ENCODE measurements around the gene PARD3.

Gene PARD3

GRCh38 chr10:34690383-34691049 lies 124.6 kb downstream of the PARD3 start:
- WGBS, 2 experiments (ENCODE audit: insufficient coverage in 2 of 2), result 91 to 95% methylated on average over 10 to 12 of the region's 13 CpGs
- no peaks in the 10 kb centered on the region for H3K36me3 ChIP-seq (ENCODE audit: control insufficient read depth, insufficient read depth, low read length)

DNA sequence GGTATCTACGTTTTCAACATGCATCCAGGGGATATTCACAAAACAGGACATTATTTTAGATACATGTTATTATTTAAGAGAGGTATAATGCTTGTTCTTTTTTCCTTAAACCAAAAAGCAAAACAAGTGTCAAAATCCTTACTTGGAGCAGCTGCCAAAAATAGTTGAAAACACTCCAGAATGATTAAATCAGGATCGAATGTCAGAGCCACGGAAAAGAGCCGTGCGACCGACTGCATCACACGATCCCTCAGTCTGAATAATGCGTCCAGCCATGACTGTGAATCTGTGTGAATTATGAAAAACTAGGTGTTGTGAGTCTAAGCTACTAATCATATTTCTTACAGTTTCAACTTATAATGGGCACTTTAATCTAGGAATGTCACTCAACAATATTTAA lies 126.0 kb downstream of the PARD3 start:
- WGBS, 2 experiments (ENCODE audit: insufficient coverage in 2 of 2), result 86 to 97% methylated on average over 1 to 5 of the region's 8 CpGs
- Histone ChIP-seq H3K27ac (ENCODE audit: low read depth, low read length, severe bottlenecking) (peak overlapping the region; percentile 25), H3K4me3 (ENCODE audit: extremely low read depth, insufficient read depth, low read length, poor library complexity, severe bottlenecking) (no peak overlapping the region), H3K9me3 (ENCODE audit: control insufficient read depth, low read length) (no peaks in the 10 kb centered on the region), H3K36me3 (ENCODE audit: control insufficient read depth, insufficient read depth, low read length) (no peaks in the 10 kb centered on the region), H3K4me1 (ENCODE audit: control insufficient read depth, insufficient read depth, low read length, poor library complexity, severe bottlenecking) (peaks cover 21% of the 10 kb centered on the region)

More at GRCh38 chr10:34690383-34691049, 124.6 kb downstream of the PARD3 start:
- H3K4me1 ChIP-seq (ENCODE audit: control insufficient read depth, insufficient read depth, low read length, poor library complexity, severe bottlenecking), result peaks cover 26% of the 10 kb centered on the region
- H3K27ac ChIP-seq (ENCODE audit: low read depth, low read length, severe bottlenecking), result no peak overlapping the region
- H3K4me3 ChIP-seq (ENCODE audit: extremely low read depth, insufficient read depth, low read length, poor library complexity, severe bottlenecking), result no peak overlapping the region
- no peaks in the 10 kb centered on the region for H3K9me3 ChIP-seq (ENCODE audit: control insufficient read depth, low read length)

DNA sequence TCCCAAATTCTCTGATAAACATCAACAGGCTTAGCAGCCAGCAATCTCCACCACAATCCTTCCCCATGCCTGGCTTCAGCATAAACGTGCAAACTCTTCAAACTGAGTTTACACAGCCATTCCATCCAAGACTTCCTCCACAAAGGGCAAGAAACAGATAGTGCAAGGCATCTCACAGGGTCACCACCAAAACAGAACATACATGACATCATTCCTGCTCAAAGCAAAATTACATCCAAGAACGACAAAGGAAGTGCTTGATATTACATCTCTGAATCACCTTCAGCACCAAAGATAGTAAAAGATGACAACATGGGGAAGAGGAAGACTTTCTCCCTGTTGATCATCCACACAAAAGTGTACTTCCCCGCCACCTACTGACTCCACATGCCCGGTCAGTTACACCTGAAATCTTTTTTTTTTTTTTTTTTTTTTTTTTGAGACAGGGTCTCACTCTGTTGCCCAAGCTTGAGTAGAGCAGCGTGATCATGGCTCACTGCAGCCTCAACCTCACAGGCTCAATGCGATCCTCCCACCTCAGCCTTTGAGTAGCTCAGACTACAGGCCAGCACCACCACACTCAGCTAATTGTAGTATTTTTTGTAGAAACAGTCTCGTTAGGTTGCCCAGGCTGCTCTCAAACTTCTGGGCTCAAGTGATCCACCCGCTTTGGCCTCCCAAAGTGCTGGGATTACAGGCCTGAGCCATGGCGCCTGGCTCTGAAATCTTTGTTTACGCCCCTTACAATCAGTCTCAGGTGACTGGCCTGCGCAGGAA lies 127.5 kb downstream of the PARD3 start:
- Histone ChIP-seq H3K27ac (ENCODE audit: low read depth, low read length, severe bottlenecking) (peak overlapping the region; percentile 66), H3K36me3 (ENCODE audit: control insufficient read depth, insufficient read depth, low read length) (no peaks in the 10 kb centered on the region), H3K4me3 (ENCODE audit: extremely low read depth, insufficient read depth, low read length, poor library complexity, severe bottlenecking) (no peak overlapping the region), H3K4me1 (ENCODE audit: control insufficient read depth, insufficient read depth, low read length, poor library complexity, severe bottlenecking) (peaks cover 28% of the 10 kb centered on the region), H3K9me3 (ENCODE audit: control insufficient read depth, low read length) (no peaks in the 10 kb centered on the region)
- WGBS, 2 experiments (ENCODE audit: insufficient coverage in 2 of 2), result 86 to 94% methylated on average over 4 to 8 of the region's 11 CpGs

DNA sequence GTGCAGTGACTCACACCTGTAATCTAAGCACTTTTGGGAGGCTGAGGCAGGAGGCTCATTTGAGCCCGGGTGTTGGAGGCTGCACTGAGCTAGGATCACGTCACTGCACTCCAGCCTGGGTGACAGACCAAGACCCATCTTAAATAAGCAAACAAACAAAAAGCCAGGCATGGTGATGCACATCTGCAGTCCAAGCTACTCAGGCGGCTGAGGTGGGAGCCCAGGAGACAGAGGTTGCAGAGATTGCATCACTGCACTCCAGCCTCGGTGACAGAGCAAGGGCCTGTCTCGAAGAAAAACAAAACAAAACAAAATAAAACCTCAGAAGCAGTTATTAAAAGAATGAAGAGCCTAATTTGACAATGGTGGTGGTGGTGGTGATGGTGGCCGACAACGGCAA lies 132.5 kb downstream of the PARD3 start:
- H3K27ac ChIP-seq (ENCODE audit: low read depth, low read length, severe bottlenecking), result no peak overlapping the region
- H3K9me3 ChIP-seq (ENCODE audit: control insufficient read depth, low read length), result no peaks in the 10 kb centered on the region
- no peaks in the 10 kb centered on the region for H3K36me3 ChIP-seq (ENCODE audit: control insufficient read depth, insufficient read depth, low read length)
- H3K4me3 ChIP-seq (ENCODE audit: extremely low read depth, insufficient read depth, low read length, poor library complexity, severe bottlenecking), result no peak overlapping the region
- WGBS, 2 experiments (ENCODE audit: insufficient coverage in 2 of 2), result 88 to 100% methylated on average over 3 of the region's 7 CpGs
- H3K4me1 ChIP-seq (ENCODE audit: control insufficient read depth, insufficient read depth, low read length, poor library complexity, severe bottlenecking), result peaks cover 22% of the 10 kb centered on the region

- WGBS, 2 experiments (ENCODE audit: insufficient coverage in 2 of 2), result 89 to 92% methylated on average over 4 to 5 of the region's 5 CpGs
- peaks cover 16% of the 10 kb centered on the region for H3K4me1 ChIP-seq (ENCODE audit: control insufficient read depth, insufficient read depth, low read length, poor library complexity, severe bottlenecking)
- no peaks in the 10 kb centered on the region for H3K36me3 ChIP-seq (ENCODE audit: control insufficient read depth, insufficient read depth, low read length)
Measured at GRCh38 chr10:34681933-34682332, 133.2 kb downstream of the PARD3 start.

DNA sequence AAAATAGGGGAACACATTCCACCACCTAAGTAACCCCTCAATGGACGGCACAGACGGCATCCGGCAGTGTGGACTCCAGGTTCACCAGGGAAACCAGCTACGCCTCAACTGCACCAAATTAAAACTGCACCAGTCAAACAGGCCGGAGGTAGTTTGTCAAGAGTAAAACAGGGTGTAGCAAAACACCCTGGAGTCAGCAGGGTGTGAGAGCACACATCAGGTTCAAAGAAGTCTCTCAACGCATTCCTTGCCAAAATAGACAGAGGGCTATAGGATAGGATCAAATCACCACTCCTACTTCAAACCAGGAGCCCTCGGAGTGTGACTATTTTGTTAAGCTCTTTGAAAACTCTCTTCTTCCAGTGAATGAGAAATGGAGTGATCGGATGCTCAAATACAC lies 135.9 kb downstream of the PARD3 start:
- Histone ChIP-seq H3K36me3 (ENCODE audit: control insufficient read depth, insufficient read depth, low read length) (no peaks in the 10 kb centered on the region), H3K9me3 (ENCODE audit: control insufficient read depth, low read length) (no peaks in the 10 kb centered on the region), H3K27ac (ENCODE audit: low read depth, low read length, severe bottlenecking) (no peak overlapping the region), H3K4me1 (ENCODE audit: control insufficient read depth, insufficient read depth, low read length, poor library complexity, severe bottlenecking) (peaks cover 16% of the 10 kb centered on the region), H3K4me3 (ENCODE audit: extremely low read depth, insufficient read depth, low read length, poor library complexity, severe bottlenecking) (no peak overlapping the region)
- 87 to 92% methylated on average over 5 of the region's 8 CpGs for WGBS, 2 experiments (ENCODE audit: insufficient coverage in 2 of 2)

More at GRCh38 chr10:34681933-34682332, 133.2 kb downstream of the PARD3 start:
- Histone ChIP-seq H3K27ac (ENCODE audit: low read depth, low read length, severe bottlenecking) (no peak overlapping the region), H3K4me3 (ENCODE audit: extremely low read depth, insufficient read depth, low read length, poor library complexity, severe bottlenecking) (no peak overlapping the region), H3K9me3 (ENCODE audit: control insufficient read depth, low read length) (no peaks in the 10 kb centered on the region)

GRCh38 chr10:34677591-34677990 lies 137.5 kb downstream of the PARD3 start:
- H3K9me3 ChIP-seq (ENCODE audit: control insufficient read depth, low read length), result no peaks in the 10 kb centered on the region
- H3K4me3 ChIP-seq (ENCODE audit: extremely low read depth, insufficient read depth, low read length, poor library complexity, severe bottlenecking), result no peak overlapping the region
- H3K4me1 ChIP-seq (ENCODE audit: control insufficient read depth, insufficient read depth, low read length, poor library complexity, severe bottlenecking), result peaks cover 9% of the 10 kb centered on the region
- no peak overlapping the region for H3K27ac ChIP-seq (ENCODE audit: low read depth, low read length, severe bottlenecking)
- H3K36me3 ChIP-seq (ENCODE audit: control insufficient read depth, insufficient read depth, low read length), result no peaks in the 10 kb centered on the region
- WGBS, 2 experiments (ENCODE audit: insufficient coverage in 2 of 2), result no CpG with 5 or more reads among the region's 4 CpGs

DNA sequence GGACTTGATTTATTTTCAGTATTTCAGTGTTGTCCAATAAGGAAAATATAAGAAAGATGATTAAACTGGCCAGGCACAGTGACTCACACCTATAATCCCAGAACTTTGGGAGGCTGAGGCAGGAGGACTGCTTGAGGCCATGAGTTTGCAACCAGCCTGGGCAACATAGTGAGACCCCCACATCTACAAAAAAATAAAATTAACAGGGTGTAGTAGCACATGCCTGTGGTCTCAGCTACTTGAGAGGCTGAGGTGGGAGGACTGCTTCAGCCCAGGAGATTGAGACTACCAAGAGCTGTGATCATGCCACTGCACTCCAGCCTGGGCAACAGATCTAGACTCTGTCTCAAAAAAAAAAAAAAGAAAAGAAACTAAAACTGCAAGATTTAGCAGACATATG lies 138.0 kb downstream of the PARD3 start:
- Histone ChIP-seq H3K9me3 (ENCODE audit: control insufficient read depth, low read length) (no peaks in the 10 kb centered on the region), H3K4me1 (ENCODE audit: control insufficient read depth, insufficient read depth, low read length, poor library complexity, severe bottlenecking) (peaks cover 9% of the 10 kb centered on the region), H3K4me3 (ENCODE audit: extremely low read depth, insufficient read depth, low read length, poor library complexity, severe bottlenecking) (no peak overlapping the region), H3K27ac (ENCODE audit: low read depth, low read length, severe bottlenecking) (no peak overlapping the region), H3K36me3 (ENCODE audit: control insufficient read depth, insufficient read depth, low read length) (no peaks in the 10 kb centered on the region)

- Histone ChIP-seq H3K27ac (ENCODE audit: low read depth, low read length, severe bottlenecking) (no peak overlapping the region), H3K4me3 (ENCODE audit: extremely low read depth, insufficient read depth, low read length, poor library complexity, severe bottlenecking) (no peak overlapping the region), H3K36me3 (ENCODE audit: control insufficient read depth, insufficient read depth, low read length) (no peaks in the 10 kb centered on the region), H3K9me3 (ENCODE audit: control insufficient read depth, low read length) (no peaks in the 10 kb centered on the region), H3K4me1 (ENCODE audit: control insufficient read depth, insufficient read depth, low read length, poor library complexity, severe bottlenecking) (peaks cover 3% of the 10 kb centered on the region)
- WGBS, 2 experiments (ENCODE audit: insufficient coverage in 2 of 2), result 96% methylated on average over 3 to 4 of the region's 8 CpGs
Measured at GRCh38 chr10:34674176-34674575, 140.9 kb downstream of the PARD3 start.

DNA sequence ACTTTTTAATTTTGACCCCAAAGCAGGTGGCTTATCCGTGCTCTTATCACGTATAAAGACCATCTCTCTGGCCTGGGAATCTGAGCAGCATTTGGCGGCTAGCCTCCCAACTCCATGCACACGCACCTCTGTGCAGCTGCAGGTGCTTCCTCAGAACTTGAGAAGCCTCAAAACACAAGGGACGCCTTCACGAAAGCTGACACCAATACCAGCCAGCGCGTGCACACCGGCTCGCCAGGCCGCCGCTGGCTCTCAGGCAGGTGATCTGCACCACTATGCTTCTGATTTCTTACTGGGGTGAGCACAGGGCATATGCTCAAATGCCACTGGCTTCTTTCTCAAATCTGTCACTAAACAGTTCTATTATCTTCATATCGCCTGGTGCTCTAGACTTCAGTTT lies 145.0 kb downstream of the PARD3 start:
- Histone ChIP-seq H3K4me1 (ENCODE audit: control insufficient read depth, insufficient read depth, low read length, poor library complexity, severe bottlenecking) (peaks cover 9% of the 10 kb centered on the region), H3K27ac (ENCODE audit: low read depth, low read length, severe bottlenecking) (no peak overlapping the region), H3K9me3 (ENCODE audit: control insufficient read depth, low read length) (no peaks in the 10 kb centered on the region), H3K36me3 (ENCODE audit: control insufficient read depth, insufficient read depth, low read length) (no peaks in the 10 kb centered on the region), H3K4me3 (ENCODE audit: extremely low read depth, insufficient read depth, low read length, poor library complexity, severe bottlenecking) (no peak overlapping the region)
- 93 to 94% methylated on average over 12 of the region's 13 CpGs for WGBS, 2 experiments (ENCODE audit: insufficient coverage in 2 of 2)

DNA sequence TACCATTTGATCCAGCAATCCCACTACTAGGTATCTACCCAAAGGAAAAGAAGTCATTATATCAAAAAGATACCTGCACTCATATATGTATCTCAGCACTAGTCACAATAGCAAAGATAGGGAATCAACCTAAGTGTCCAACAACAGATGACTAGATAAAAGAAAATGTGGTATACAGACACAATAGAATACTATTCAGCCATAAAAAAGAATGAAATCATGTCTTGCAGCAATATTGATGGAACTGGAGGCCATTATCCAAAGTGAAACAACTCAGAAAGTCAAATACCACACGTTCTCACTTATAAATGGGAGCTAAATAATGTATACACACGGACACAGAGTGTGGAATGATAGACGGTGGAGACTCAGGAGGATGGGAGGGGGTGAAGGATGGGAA lies 146.0 kb downstream of the PARD3 start:
- Histone ChIP-seq H3K4me3 (ENCODE audit: extremely low read depth, insufficient read depth, low read length, poor library complexity, severe bottlenecking) (no peak overlapping the region), H3K27ac (ENCODE audit: low read depth, low read length, severe bottlenecking) (no peak overlapping the region), H3K4me1 (ENCODE audit: control insufficient read depth, insufficient read depth, low read length, poor library complexity, severe bottlenecking) (peaks cover 12% of the 10 kb centered on the region), H3K9me3 (ENCODE audit: control insufficient read depth, low read length) (no peaks in the 10 kb centered on the region), H3K36me3 (ENCODE audit: control insufficient read depth, insufficient read depth, low read length) (no peaks in the 10 kb centered on the region)
- 100% methylated on average over 1 of the region's 3 CpGs; no CpG with 5 or more reads in 1 of the 2 experiments for WGBS, 2 experiments (ENCODE audit: insufficient coverage in 2 of 2)
